Measurements from ENCODE around the gene CD247.

DNA sequence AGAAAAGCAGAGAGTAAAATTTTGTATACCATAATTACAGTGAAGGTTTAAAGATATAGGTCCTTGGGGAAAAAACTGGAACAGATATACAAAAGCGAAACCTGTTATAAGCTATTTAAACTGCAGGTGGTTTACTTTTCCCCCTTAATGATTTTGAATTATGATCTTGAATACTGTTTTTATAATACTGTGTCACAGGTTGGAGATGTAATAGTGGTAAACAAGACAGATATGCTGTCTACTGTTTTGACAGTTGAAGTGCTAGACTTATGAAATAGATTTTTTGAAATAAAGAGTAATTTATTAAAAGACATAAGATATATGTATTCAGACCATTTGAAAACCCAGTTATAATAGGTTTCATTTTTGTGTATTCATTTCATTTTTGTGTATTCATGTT lies 129.4 kb downstream of the CD247 start:
- TF ChIP-seq POLR2AphosphoS5 (IDR thresholded peaks at IDR 0.05; ENCODE audit: borderline replicate concordance, low read depth, low read length) (no peak), EZH2 (IDR thresholded peaks at IDR 0.05) (no peak)

Data from SK-N-MC (cell line).